Measurements from ENCODE around the gene TTC7B.
"Not testable (repeated sequence)": the region's sequence is repeated elsewhere in the genome, so short reads cannot be mapped to it uniquely, and the experiment has no call there.

The TTC7B gene

DNA sequence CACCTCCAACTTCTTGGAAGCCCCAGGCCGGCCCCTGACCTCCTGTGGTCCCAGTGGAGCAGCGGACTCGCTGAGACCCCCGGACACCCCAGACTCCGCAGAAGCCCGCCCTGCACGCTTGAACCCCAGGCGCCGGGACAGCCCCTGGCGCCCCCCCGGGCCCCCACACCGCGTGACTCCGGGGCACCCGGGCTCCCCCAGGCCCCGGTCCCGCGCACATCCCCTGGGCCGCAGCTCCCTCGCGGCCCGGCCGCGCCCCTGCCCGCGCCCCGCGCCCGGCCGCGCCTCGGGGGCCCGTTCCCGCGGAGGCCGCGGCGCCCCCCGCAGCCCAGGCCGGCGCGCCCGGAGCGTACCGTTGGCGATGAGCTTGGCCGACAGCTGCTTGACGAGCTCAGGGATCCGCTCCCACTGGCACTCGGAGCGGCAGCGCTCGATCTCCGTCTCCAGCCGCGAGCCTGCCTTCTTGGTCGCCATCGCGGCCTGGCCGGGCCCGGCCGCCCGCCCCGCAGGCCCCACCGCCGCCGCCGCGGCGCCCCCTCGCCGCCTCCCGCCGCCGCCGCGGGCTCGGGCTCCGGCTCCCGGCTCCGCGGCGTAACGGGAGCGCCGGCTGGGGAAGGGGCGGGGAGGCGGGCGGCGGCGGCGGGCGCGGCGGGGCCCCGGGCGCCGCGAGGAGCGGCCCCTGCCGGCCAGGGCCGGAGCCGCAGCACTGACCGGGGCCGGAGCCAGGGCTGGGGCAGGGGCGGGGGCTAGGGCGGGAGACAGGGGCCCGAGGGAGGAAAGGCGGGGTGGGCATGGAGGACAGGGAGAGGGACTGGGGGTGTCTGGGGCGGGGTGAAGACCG is at the start of gene TTC7B:
TTC7B (minus strand) TSS at position 609 of the 841 bp plus-strand sequence; CDS start at position 474, 135 bp downstream.
- DNase-seq = no peak

- DNase-seq = no peak
Observed at GRCh38 chr14:90864741-90865140, 48.5 kb upstream of the TTC7B start.

GRCh38 chr14:90858511-90858910 is 42.3 kb upstream of the TTC7B start:
- no peak for DNase-seq

DNA sequence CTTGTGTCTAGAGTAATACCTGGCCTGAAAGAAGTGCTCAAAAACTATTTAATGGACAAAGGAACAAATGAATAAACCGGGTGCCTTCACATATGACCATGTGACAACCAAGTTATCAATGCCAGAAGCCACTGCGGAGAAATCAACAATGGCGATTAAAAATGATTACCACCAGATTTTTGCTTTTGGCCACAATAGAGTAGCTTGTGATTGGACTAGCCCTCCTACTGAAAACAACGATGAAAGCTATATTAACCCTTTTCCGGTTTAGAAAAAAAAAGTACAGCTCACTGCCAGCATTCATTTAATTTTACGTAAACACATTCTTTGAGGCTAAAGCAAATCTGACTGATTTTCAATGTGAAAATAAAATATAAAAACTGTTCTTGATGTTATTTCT is 41.6 kb upstream of the TTC7B start:
- no peak for DNase-seq

- not testable (repeated sequence) for DNase-seq
Observed at GRCh38 chr14:90856115-90856514, 39.9 kb upstream of the TTC7B start.

DNA sequence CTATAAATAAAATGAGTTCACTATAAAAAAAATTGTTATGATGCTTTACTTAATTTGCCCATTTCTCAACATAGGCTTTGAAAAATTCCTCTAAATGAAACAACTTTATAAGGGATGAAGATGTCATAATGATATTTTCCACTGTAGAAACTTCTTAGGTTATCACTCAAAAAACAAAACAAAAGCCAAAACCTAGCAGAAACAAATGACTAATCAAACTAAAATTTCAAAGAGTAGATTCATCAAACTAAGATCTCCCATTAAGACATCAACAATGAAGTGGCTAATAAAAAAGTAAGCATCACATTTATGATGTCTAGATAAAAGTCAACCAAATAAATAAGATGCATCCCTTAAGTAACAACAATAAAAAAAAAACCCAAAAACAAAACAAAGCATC is 36.9 kb upstream of the TTC7B start:
- DNase-seq = no peak

DNA sequence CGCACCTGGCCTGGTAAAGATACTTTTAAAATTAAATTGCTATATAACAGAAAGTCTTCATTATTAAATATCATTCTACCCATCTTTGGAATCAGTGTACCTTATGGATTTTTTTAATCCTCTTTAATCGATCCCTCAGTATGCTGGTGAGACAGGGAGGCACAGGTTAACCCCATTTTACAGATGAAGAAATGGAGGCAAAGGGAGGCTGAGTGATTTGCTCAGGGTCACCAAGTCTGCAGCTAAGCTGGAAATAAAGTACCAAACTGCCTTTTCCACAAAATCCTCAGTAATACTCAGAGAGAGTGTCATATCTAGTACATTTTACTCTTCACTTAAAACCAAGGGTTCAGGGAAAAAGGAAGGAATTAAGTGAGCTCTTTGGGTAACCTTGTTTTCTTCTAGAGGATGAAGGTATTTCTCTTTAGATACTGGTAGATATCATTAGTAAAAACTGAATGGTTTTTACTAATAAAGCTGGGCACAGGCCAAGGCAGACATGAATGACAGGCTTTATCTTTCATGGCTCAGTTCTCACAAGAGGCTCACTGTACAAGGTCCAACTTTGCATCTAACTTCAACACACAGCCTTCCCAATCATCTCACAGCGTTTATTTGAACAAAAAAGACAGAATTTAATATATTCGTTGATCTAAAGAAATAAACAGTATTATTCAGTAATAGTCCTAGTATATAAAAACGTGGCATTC is 35.3 kb upstream of the TTC7B start:
- DNase-seq = no peak

DNA sequence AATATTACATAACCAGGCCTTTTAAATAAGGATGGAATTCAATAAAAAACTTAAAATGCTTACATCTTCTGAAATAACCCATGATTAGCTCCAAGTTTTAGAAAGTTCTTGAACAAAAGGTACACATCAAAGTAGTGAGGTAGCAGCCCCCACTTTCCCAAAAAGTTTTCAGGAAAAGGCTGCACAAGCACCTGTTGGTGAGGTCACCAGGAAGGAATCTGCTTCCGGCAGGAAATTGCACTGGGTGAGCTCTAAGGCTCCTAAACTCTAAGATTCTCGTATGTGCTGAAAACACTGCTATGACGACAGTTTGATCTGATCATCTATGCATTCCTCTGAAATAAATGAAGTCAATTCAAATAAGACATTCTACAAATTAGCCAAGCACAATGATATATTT is 34.3 kb upstream of the TTC7B start:
- no peak for DNase-seq

GRCh38 chr14:90849787-90850444 is 33.7 kb upstream of the TTC7B start:
- DNase-seq = no peak

DNA sequence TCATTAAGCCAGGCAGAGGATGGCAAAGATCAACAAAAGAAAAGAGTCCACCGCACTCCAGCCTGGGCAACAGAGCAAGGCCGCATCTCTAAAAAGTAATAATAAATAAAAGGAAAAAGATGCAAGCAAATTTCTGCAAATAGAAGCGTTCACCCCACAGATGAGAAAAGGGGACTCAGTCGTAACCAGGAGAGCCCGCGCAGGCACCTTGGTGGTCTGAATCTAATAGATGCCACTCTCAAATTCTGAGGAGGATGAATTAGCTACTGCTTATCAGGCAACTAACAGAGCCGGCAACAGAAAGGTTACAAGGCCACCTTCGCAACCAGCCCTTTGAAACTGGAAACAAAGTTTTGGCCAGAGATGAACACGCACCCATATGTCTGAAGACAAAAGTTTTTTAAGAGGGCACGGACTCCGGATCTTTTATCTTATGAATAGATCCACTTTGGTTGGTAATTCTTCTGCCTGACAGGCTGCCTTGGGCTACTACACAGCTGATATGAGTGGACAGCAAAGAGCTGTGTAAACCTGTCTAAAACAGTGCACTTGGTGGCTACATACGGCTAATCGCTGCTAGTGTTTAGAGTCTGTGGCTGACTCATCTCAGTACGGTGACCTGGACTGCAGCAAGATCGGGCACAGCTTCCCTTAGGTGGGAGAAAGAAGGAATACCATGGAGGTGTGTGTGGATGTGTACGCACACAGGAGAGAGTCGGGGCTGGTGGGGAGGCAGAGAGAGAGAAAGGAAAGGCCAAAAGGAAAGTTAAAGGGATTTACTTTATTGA is 32.9 kb upstream of the TTC7B start:
- DNase-seq = no peak

GRCh38 chr14:90846511-90846910 is 30.3 kb upstream of the TTC7B start:
- DNase-seq = no peak

DNA sequence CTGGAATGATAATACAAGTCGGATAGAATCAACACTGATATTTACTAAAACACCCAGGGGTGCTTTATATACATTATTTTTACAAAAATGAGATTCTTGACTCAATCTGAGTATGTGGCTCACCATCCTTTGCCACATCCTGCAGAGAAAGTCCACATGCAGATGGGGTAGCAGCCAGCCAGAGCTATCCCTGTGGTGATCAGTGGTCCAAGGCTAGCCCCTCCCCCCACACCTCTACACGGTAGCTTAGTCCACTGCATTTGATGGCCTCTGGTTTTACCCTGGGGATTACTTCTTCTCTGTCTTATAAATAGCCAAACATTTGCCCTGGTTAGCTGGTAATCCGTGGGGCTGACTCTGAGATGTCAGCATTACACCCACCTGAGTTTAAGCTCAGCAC is 28.1 kb upstream of the TTC7B start:
- DNase-seq = no peak

- no peak for DNase-seq
Observed at GRCh38 chr14:90842726-90843125, 26.5 kb upstream of the TTC7B start.

- DNase-seq = not testable (repeated sequence)
Observed at GRCh38 chr14:90840667-90841066, 24.4 kb upstream of the TTC7B start.

- no peak for DNase-seq
Observed at GRCh38 chr14:90839889-90840266, 23.6 kb upstream of the TTC7B start.

DNA sequence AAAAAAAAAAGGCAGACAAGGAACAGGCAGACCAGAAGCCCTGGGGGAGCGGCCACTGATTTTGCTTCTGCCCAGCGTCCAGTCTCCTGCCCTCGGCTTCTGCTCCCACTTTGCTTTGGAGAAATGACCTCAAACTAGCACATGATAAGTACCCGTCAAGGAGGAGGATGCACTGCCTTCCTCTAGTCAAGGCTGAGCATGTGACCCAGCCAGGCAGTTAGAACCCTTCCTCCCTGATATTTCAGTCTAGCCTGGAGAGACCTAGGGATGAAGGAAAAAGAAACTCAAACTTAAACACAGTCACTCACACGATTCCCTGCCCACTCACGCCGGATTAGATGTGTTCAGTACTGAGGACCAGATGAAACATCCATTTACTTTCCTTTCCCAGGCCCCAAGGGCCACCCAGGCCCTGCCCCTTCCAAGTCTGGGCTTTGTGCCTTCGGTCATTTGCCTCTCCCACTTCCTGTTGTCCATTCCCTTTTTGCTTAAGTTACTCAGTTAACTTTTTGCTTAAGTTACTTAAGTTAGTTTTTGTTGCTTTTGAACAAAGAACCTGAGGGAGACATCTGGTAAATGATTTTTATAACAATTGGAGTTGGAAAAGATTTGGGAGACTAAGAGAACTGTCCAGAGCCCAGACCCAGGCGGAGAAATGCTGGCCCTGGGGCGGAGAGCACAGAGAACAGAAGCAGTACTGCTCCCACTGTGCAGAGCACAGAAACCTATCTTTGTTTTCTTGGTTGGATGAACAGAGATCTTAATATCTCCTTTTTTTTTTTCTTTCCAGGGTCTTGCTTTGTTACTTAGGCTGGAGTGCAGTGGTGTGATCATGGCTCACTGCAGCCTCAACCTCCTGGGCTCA is 23.0 kb upstream of the TTC7B start:
- DNase-seq = no peak

DNA sequence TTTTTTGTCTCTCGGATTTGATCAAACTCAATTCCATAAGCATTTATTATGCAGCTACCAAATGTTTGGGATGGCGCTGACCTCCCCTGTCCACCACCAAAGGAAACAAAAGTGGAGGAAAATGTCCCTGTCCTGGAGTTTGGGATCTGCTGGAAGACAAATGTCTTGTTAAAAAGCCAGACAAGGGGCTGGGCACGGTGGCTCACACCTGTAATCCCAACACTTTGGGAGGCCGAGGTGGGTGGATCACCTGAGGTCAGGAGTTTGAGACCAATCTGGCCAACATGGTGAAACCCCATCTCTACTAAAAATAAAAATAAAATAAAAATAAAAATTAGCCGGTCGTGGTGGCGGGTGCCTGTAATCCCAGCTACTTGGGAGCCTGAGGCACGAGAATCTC is 22.3 kb upstream of the TTC7B start:
- DNase-seq = not testable (repeated sequence)

GRCh38 chr14:90837355-90837754 is 21.1 kb upstream of the TTC7B start:
- DNase-seq = no peak

- no peak for DNase-seq
Observed at GRCh38 chr14:90836692-90837063, 20.4 kb upstream of the TTC7B start.

- DNase-seq = no peak
Observed at GRCh38 chr14:90831821-90832220, 15.6 kb upstream of the TTC7B start.

- no peak for DNase-seq
Observed at GRCh38 chr14:90830931-90831701, 14.9 kb upstream of the TTC7B start.

All from activated CD4-positive, alpha-beta T cell treated with anti-CD3 and anti-CD28 coated beads for 1 hour (primary cell).